GM12878 (cell line): ENCODE results near the gene CFAP97D2.

Experiments used
- BRCA1 ChIP-seq: IDR thresholded peaks from 2 replicates; pipeline ENCODE4 v1.6.1; 2011; ENCODE audit warnings: low read depth, low read length, improper control_type of control experiment
- CBFB ChIP-seq: IDR thresholded peaks from 2 replicates; pipeline ENCODE4 v1.6.1; 2016; ENCODE audit warnings: antibody characterized with exemption, low read depth
- CEBPZ ChIP-seq: fragments of 150-350 bp; IDR thresholded peaks from 2 replicates; pipeline ENCODE4 v1.6.1; 2016; ENCODE audit warnings: low read depth, low read length
- CTCF ChIP-seq, 3 experiments: IDR thresholded peaks in 2 of 3; conservative IDR thresholded peaks in 1 of 3; 2 replicates each; pipeline ENCODE4 v1.5.1; 2011; ENCODE audit warnings: low read depth in 3 of 3, low read length in 3 of 3, mild to moderate bottlenecking in 3 of 3, control low read depth in 2 of 3, moderate library complexity in 2 of 3, inconsistent platforms in 1 of 3, mixed read lengths in 1 of 3; ENCODE audit not compliant: control insufficient read depth in 2 of 3, insufficient read depth in 1 of 3; ENCODE audit errors: extremely low read depth in 1 of 3
- E2F8 ChIP-seq: fragments of 450-650 bp; IDR thresholded peaks from 2 replicates; pipeline ENCODE4 v1.6.1; 2018; ENCODE audit warnings: mild to moderate bottlenecking, low read depth, moderate library complexity; ENCODE audit not compliant: partially characterized antibody
- ELK1 ChIP-seq: IDR thresholded peaks from 2 replicates; pipeline ENCODE4 v1.6.1; 2012; ENCODE audit warnings: low read depth, low read length, improper control_type of control experiment
- POLR2A ChIP-seq: IDR thresholded peaks from 2 replicates; pipeline ENCODE4 v1.6.1; 2011; ENCODE audit warnings: low read depth, mild to moderate bottlenecking, low read length
- POLR2AphosphoS2 ChIP-seq: IDR thresholded peaks from 2 replicates; pipeline ENCODE4 v1.6.1; 2011; ENCODE audit warnings: low read depth, mild to moderate bottlenecking, low read length, improper control_type of control experiment, moderate library complexity
- RFX5 ChIP-seq: IDR thresholded peaks from 2 replicates; pipeline ENCODE4 v1.6.1; 2011; ENCODE audit warnings: low read depth, low read length, improper control_type of control experiment
- SMARCA5 ChIP-seq: fragments of 450-650 bp; IDR thresholded peaks from 2 replicates; pipeline ENCODE4 v1.6.1; 2017; ENCODE audit warnings: mild to moderate bottlenecking
- SPI1 ChIP-seq: IDR thresholded peaks from 2 replicates; pipeline ENCODE4 v1.6.1; 2011; ENCODE audit warnings: low read depth, mild to moderate bottlenecking, low read length, moderate library complexity, borderline replicate concordance; ENCODE audit not compliant: insufficient read depth
- WRNIP1 ChIP-seq: IDR thresholded peaks from 2 replicates; pipeline ENCODE4 v1.6.1; 2011; ENCODE audit warnings: low read depth, low read length, improper control_type of control experiment, borderline replicate concordance
- ZBTB33 ChIP-seq: fragments of 450-650 bp; IDR thresholded peaks from 2 replicates; pipeline ENCODE4 v1.6.1; 2017; ENCODE audit warnings: mild to moderate bottlenecking

GRCh38 chr13:114179087-114179658, at the start of gene CFAP97D2:
- TF ChIP-seq POLR2AphosphoS2, result no peak
- TF ChIP-seq RFX5, result no peak
- TF ChIP-seq POLR2A, result no peak
- TF ChIP-seq BRCA1, result no peak
- no peak for TF ChIP-seq CTCF (IDR thresholded peaks at IDR 0.05 in 2 of 3, conservative IDR thresholded peaks at IDR 0.05 in 1 of 3; ENCODE audit: control insufficient read depth in 2 of 3, extremely low read depth in 1 of 3, insufficient read depth in 1 of 3, low read depth in 3 of 3, low read length in 3 of 3)
- TF ChIP-seq ZBTB33, result no peak
- TF ChIP-seq SMARCA5, result no peak
- TF ChIP-seq ELK1, result no peak
- no peak for TF ChIP-seq CBFB
- no peak for TF ChIP-seq SPI1
- no peak for TF ChIP-seq E2F8
- TF ChIP-seq WRNIP1, result no peak
- no peak for TF ChIP-seq CEBPZ
